NB4 (cell line): Measurements from ENCODE around the gene ADH6.

Experiments used
- DNase-seq: peaks from one replicate; pipeline ENCODE4 v3.0.0; 2010; ENCODE audit warnings: low read depth
- H3K4me3 ChIP-seq: one replicate; pipeline ENCODE4 v1.5.1; 2011; ENCODE audit warnings: mild to moderate bottlenecking, low read depth, low read length, moderate library complexity
- MYC ChIP-seq: IDR thresholded peaks from 2 replicates; pipeline ENCODE4 v1.6.1; 2011; ENCODE audit warnings: low read depth, low read length
- POLR2A ChIP-seq: IDR thresholded peaks from 2 replicates; pipeline ENCODE4 v1.6.1; 2011; ENCODE audit warnings: mild to moderate bottlenecking; ENCODE audit not compliant: insufficient read length; ENCODE audit errors: extremely low read depth
- TF ChIP-seq, protein P1 (sequence below): IDR thresholded peaks from 2 replicates; pipeline ENCODE4 v1.6.1; 2011; ENCODE audit warnings: low read depth, low read length
- TF ChIP-seq, protein P2 (sequence below): IDR thresholded peaks from one replicate; pipeline ENCODE4 v1.5.1; 2012; ENCODE audit warnings: low read depth, low read length

ADH6 gene

DNA sequence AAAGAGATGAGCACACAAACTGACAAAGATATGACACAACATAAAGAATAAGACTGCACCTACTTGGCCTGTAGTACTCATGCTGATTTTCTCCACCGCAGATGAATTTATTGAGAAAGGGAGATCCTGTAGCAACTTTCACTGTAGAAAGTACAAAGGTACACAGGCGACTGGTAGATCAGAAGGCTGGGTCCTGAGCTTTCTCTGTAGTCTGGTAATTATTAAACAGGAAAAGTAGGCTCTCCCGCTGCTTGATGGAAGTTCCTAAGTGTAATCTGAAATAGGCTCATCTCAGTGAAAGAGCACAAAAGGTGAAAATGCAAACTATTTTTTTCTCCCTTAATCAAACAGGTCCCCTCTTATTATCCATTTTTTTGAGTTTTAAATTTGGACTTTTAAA lies at the start of gene ADH6:
Gene ADH6 (minus strand): TSS at position 175 of the 400 bp plus-strand sequence. CDS start 94 bp downstream, at position 81.
- DNase-seq: no peak
- TF ChIP-seq, protein P1, sequence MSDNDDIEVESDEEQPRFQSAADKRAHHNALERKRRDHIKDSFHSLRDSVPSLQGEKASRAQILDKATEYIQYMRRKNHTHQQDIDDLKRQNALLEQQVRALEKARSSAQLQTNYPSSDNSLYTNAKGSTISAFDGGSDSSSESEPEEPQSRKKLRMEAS: no peak
- TF ChIP-seq MYC (no peak), POLR2A (no peak)
- TF ChIP-seq, protein P2, sequence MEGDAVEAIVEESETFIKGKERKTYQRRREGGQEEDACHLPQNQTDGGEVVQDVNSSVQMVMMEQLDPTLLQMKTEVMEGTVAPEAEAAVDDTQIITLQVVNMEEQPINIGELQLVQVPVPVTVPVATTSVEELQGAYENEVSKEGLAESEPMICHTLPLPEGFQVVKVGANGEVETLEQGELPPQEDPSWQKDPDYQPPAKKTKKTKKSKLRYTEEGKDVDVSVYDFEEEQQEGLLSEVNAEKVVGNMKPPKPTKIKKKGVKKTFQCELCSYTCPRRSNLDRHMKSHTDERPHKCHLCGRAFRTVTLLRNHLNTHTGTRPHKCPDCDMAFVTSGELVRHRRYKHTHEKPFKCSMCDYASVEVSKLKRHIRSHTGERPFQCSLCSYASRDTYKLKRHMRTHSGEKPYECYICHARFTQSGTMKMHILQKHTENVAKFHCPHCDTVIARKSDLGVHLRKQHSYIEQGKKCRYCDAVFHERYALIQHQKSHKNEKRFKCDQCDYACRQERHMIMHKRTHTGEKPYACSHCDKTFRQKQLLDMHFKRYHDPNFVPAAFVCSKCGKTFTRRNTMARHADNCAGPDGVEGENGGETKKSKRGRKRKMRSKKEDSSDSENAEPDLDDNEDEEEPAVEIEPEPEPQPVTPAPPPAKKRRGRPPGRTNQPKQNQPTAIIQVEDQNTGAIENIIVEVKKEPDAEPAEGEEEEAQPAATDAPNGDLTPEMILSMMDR: no peak
- no peak within 1 kb of the TSS for H3K4me3 ChIP-seq

DNA sequence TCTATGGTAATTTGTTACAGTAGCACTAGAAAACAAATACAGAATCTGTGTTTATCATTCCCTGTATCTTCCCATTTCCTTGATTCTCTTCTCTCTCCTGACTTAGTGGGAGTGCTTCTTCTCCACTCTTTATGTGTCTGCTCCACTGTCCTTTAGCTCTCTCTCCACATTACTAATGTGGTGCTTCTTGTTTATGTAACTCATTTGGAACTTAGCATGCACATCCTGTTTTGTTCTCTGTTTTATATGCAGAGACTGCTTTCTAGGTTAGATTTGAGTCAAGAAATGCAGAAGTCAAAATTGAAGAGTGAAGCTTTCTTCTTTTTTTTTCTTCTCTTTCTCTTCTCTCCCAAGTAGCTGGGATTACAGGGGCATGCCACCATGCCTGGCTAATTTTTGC lies 45.9 kb upstream of the ADH6 start:
- DNase-seq: no peak
- TF ChIP-seq MYC (no peak), POLR2A (no peak)
- TF ChIP-seq, protein P2: no peak
- TF ChIP-seq, protein P1: no peak
- H3K4me3 ChIP-seq: no peak overlapping the region

DNA sequence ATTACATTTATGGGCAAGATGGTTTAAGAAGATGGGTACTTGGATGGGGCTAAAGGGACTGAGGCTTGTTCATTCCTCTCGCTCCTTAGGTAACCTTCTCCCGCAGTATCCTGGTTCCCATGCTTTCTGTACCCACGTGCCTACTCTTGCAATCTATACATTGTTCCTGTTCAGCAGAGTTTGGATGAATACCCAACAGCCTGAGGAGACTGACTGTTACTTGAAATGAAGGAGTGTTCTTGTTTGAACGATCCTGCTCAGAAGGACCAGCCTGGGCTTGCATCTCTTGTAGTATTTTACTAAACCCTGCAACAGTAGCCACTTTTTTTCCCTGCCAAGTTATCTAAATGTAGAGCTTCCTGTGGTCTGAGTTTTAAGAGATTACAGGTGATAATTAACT lies 33.7 kb upstream of the ADH6 start:
- TF ChIP-seq, protein P1: no peak
- TF ChIP-seq, protein P2: no peak
- TF ChIP-seq MYC (no peak), POLR2A (no peak)
- H3K4me3 ChIP-seq: no peak overlapping the region
- DNase-seq: no peak

DNA sequence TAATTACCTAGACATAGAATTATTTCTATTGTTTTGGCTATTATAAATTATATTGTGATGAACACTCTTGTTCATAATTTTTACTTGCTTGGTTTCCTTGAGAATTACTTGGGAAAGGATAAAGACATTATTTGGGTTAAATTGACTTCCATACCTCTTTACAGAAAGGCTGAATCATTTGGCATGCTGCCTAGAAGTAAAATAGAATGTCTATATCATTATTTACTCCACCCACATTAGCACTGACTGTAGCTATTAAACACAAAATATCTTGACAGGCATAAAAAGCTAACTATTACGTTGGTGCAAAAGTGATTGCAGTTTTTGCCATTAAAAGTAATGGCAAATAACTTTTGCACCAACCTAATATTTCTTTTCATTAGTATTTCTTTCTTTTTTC lies 29.7 kb upstream of the ADH6 start:
- TF ChIP-seq, protein P1: no peak
- TF ChIP-seq POLR2A (no peak), MYC (no peak)
- TF ChIP-seq, protein P2: no peak
- DNase-seq: no peak
- H3K4me3 ChIP-seq: no peak overlapping the region

DNA sequence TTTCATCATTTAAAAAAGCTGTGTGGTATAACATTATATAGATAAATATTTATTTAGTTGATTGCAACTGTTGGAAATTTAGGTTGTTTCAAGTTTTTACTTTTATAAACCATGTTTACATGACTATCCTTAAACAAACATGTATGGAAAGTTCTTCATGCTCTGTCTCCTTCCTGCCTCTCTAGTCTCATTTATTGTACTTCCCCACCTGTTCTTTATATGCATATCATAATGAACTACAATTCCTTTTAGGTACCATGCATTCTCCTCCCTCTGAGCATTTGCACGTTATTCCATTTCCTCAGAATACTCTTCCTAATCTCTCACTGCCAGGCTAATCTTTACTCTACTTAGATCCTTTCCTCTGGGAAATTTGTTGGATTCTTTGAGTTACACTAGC lies 16.9 kb upstream of the ADH6 start:
- TF ChIP-seq, protein P2: no peak
- TF ChIP-seq MYC (no peak), POLR2A (no peak)
- TF ChIP-seq, protein P1: no peak
- H3K4me3 ChIP-seq: no peak overlapping the region
- DNase-seq: no peak
